Stimulated activated CD8-positive, alpha-beta memory T cell treated with anti-CD3 and anti-CD28 coated beads, Interleukin-2, amount 100 ng/mL, for 48 hours (primary cell): ENCODE measurements around the gene POLR2J2.
"Not testable (repeated sequence)": the region's sequence is repeated elsewhere in the genome, so short reads cannot be mapped to it uniquely, and the experiment has no call there.

Experiments used
- DNase-seq, 2 donors: peaks; one replicate each; pipeline ENCODE4 v3.0.0-alpha.2; 2020; ENCODE audit warnings: low read depth in 2 of 2

POLR2J2 gene

DNA sequence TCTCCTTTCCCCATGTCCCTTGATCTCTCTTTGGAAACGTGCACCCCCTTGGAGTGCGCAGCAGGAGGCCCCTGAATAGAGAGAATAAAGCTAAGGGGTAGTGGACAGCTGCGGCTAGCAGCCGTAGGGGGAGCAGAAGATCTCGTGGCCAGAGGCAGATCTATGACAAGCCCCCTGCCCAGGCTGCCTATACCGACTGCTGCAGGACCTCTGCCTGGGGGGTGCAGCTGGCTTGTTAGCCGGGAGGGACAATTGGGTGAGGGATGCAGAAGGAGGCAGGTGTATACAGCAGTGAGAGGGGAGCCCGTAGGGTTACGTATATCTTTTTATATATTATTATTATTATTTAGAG, 469 bp upstream of the POLR2J2 start:
- DNase-seq, result not testable (repeated sequence)

DNA sequence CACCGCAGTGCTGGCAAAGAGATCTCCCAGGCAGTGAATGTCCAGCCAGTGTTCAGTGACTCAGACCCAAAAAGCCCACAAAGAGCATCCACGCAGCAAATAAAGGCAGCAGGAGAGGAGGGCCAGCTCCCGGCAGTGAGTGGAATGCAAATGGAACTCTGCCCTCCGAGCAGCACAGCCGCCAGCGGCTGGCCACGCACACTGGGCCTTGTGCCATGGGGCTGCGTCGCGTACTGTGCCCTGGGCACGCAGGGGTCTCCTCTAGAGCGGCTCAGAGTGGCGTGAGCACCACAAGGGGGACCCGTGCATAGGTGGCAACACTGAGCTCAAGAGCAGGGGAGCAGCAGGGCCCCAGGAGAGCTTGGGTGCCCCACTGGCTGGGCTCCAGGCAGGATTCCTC, 3.9 kb downstream of the POLR2J2 start:
- not testable (repeated sequence) for DNase-seq

DNA sequence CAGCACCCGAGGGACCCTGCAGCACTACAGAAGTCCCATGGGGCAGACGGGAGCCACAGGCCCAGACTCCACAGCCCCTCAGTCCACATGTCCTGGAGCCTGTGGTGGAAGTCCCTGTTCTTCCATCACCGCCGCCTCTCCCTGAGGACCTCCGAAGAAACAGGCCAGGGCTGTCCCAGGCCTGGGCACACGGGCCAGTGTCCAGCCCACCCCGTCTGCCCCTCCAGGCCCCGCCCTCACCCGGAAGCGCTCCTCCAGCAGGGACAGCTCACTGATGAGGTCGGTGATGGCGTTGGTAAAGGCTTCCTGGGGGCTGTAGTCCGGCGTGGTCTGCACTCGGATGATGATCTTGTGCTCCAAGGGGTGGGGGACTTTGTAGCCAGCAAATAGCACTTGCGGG, 4.6 kb downstream of the POLR2J2 start:
- not testable (repeated sequence) for DNase-seq

DNA sequence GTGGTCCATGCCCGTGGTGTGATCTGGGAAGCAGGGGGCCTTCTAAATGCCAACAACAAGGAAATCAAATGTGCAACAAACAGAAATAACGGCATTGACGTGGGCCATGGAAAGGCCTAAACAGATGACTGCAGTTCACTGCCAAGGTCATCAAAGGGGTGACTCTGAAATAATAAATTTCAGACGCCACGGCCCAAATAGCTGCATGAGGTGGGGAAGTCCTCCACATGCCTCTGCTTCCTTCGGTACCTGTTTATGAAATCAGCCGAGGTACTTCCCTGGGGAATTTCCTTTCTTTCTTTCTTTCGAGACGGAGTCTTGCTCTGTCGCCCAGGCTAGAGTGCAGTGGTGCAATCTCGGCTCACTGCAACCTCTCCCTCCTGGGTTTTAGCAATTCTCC, 6.7 kb downstream of the POLR2J2 start:
- not testable (repeated sequence) for DNase-seq

DNA sequence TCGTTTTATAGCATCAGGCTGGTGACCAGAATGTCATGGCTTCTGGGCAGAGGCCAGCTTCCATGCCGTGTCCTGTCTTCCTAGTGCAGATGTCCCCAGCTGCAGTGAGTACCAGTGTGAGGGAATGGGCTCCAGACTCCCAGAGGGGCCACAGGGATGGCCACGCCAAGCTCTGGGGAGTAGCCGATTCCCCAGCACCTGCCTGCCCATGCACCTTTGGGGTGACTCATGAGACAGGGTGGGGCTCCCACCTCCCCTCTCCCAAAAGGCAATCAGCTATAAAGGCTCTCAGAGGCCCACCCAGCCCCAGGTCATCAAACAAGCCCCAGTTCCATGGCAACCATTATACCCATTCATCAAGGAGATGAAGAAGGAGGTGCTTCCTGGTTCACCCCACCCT, 21.5 kb downstream of the POLR2J2 start, which contains the start of gene SPDYE2B:
Gene SPDYE2B, plus strand, starts transcription at position 396 of the 400 bp plus-strand sequence. CDS start 2,030 bp downstream, outside the sequence.
- not testable (repeated sequence) for DNase-seq

DNA sequence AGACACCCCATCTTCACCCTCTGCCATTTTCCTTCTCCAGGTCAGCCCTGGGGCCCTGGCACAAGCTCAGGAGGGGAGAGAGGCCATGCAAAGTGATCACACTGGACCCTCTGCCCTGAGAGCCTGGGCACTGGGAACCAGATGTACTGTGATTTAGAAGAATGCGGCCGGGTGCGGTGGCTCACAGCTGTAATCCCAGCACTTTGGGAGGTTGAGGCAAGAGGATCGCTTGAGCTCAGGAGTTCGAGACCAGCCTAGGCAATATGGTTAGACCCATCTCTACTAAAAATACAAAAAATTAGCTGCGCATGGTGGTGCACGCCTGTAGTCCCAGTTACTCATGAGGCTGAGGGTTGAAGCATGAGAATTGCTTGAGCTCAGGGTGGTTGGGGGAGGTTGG, 23.6 kb downstream of the POLR2J2 start:
- not testable (repeated sequence) for DNase-seq

DNA sequence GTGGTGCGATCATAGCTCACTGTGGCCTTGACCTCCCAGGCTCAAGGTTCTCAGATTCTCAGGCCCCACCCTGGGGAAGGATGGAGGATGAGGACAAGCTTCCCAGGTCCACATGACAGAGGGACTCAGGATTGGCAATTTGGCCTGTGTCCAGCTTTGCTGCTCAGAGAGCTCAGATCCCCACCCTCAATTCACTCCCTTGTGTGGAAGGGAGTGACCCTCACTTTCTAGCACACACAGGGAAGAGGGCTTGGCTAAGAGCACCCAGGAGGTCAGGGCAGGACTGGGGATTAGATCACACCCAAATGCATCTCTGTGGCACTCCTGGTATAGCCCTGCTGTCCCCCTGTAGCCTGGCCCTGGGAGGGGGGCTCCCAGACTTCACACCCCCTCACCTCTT, 28.1 kb downstream of the POLR2J2 start:
- DNase-seq, result not testable (repeated sequence)

DNA sequence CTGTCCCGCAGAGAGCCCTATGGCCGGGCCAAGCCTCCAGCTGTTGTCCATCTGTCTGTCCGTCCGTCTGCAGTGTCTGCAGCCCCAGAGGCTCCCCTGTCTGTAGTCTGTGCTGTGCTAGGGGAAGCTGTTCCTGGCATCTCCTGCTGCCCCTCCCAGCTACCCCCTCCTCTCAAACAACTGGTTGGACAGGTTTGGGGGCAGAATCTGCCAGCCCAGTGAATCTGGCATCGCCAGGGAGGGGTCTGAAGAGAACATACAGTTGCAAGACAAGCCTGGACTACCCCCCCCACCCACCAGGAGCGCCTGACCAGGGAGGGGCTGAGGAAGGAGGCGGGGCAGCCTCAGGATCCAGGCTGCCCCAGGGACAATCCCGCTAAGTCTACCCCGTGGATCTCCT, 28.8 kb downstream of the POLR2J2 start, which contains the start of gene UPK3BL1:
Gene UPK3BL1, minus strand, starts transcription at position 101 of the 400 bp plus-strand sequence. Its CDS starts 50 bp downstream, at position 51.
- DNase-seq, result not testable (repeated sequence)

DNA sequence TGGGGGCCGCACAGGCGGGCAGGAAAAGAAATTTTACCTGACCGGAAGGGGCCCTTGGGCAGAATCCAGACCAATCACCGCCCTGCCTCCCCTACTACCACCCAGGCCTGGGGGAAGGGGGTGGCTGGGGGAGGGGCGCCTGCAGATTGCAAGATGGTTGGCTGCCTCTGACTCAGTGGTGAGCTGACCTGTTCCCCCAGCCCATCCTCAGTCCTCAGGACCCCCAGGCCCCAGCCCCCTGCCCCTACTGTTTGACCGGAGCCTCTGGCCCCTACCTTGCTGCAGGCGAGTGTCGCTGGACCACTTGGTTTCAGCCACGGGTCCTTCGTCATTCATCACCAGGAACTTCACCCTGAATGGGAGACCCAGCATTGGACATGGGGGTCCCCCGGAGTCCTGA, 32.6 kb downstream of the POLR2J2 start:
- DNase-seq, result not testable (repeated sequence)

DNA sequence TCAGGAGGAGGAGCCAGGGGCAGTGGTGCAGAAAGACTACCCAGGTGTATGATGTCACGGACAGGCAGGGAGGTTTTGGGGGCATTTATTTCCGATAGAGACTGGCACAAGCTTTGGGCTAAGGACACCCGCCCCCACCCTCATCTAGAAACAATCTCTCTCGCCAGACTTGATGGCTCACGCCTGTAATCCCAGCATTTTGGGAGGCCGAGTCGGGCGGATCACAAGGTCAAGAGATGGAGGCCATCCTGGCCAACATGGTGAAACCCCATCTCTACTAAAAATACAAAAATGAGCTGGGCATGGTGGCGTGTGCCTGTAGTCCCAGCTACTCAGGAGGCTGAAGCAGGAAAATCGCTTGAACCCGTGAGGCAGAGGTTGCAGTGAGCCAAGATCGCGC, 34.5 kb downstream of the POLR2J2 start:
- not testable (repeated sequence) for DNase-seq

DNA sequence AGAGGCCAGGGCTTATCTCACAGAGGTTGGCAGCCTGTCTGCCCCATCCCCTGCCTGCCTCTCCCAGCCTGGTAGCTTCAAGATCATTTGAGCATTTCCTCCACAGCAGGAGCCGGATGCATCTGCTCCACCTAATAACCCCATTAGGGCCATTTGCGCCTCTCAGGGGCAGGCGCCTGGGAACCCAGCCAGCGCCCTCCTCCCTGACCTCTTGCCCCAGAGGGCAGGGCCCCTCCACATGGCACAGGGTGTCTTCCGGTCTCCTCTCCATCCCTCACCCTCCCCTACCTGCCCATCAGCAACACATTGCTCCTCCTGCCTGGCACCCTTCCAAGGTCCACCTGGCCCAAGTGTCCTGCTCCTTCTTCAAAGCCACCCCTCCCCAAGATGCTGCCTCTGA, 36.1 kb downstream of the POLR2J2 start:
- DNase-seq, result not testable (repeated sequence)

DNA sequence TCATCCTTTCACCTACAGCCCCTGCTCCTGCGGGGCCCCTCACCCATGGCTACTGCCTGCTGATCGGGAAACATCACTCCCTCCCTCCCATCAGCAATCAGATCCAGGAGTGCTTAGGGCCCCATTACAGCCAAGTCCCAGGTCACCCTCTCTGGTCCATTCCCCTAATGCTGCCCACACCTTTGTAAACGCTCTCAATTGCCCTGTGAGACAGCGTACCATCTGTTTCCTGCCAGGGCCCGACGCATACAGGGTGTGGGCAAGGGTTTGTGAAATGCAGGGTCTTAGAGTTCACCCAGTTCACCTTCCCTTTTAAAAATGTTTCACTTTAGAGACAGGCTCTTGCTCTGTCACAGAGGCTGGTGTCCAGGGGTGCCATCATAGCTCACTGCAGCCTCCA, 37.2 kb downstream of the POLR2J2 start:
- not testable (repeated sequence) for DNase-seq

DNA sequence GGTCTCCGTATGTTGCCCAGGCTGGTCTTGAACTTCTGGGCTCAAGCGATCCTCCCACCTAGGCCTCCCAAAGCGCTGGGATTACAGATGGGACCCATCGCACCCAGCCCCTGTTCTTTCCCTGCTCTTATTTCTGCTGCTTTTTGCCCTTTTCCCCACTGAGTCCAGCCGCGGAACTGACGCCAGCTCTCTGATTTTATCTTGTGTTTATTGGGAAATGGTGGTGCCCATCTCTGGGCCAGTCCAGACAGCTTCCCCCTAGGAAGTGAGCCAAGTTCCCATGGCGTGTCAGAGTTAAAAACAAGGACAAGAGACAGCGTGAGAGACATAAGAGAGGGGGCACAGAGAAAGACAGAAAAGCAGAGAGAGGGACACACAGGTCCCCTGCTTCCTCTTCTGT, 40.8 kb downstream of the POLR2J2 start:
- DNase-seq, result not testable (repeated sequence)

DNA sequence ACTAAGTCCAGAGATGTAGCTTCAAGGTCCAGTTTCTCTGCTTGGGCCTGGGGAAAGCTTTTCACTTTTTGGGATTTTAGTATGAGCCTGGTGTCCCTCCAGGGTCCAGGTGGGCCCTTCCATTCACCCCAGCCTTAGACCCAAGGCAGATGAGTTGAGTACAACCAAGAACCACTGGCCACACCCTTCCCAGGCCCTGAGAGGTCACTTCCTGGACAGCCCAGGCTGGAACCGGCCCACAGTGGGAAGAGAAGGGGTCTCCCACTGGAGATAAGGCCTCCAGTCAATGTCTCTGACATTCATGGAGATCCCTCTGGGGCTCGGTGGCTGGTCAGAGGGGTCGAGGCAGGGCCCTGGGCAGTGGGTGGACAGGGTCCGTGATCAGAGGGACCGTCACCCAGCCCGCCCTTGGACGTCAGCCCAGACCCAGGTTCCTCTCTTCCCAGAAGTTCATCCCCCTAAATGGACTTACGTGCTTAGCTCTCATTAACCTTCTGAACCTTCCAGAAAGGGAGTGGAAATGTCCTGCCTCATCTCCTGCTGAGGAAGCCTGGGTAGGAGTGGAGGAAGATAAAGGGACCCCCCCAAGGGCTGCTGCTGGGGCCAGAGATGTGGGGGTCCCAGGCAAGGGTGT, 44.1 kb downstream of the POLR2J2 start:
- DNase-seq, result not testable (repeated sequence)

DNA sequence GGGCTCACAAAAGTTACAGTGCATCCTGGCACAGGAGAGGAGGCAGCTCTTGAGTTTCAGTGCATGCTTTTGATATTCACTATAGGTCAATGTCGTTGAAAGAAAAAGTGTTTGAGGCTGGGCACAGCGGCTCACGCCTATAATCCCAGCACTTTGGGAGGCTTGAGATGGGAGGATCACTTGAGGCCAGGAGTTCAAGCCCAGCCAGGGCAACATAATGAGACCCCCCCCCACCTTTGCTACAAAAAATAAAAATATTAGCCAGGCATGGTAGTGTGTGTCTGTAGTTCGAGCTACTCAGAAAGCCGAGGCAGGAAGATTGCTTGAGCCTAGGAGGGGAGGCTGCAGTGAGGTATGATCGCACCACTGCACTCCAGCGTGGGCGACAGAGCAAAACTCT, 53.3 kb downstream of the POLR2J2 start:
- DNase-seq, result not testable (repeated sequence)

DNA sequence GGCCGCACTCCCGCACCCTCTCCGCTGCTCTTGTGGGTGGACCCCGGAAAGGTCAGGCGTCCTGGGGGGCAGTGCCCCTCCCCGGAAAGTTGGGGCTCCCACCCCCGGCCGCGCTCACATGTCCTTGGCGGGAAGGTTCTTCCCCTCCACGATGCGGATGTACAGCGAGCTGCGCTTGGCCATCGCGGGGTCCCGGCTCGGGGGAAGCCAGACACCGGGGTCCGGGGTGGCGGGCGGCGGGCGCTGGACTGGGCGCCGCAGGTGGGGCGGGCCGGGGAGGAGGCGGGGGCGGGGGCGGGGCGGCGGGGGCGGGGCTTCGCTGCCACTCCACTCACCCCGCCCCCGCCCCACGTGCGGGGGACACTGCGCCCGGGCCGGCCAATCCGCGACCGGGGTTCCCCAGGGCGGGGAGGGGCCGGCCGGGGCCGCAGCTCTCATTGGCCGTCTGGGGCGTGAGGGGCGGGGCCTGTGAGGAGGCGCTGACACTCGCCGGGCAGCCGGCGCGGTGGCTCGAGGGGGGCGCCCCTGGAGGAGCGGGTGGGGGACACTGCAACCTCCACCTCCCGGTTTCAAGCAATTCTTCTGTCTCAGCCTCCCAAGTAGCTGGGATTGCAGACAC, 54.8 kb downstream of the POLR2J2 start, which contains the start of gene RASA4:
Gene RASA4, minus strand, starts transcription at position 250 of the 619 bp plus-strand sequence. Its CDS starts 67 bp downstream, at position 183.
- DNase-seq, result not testable (repeated sequence)
